GM12891 (cell line): ENCODE measurements around the gene LRRC19.

Experiments used
- DNase-seq: peaks from one replicate; pipeline ENCODE4 v3.0.0; 2011; ENCODE audit warnings: low spot score; ENCODE audit not compliant: insufficient read length
- FAIRE-seq: peaks from 2 replicates; lab custom pipeline; 2011; peaks lifted over from hg19 to GRCh38; lab: Jason Lieb, UNC
- PAX5 ChIP-seq: IDR thresholded peaks from 2 replicates; pipeline ENCODE4 v1.6.1; 2011; ENCODE audit warnings: low read length, moderate library complexity, mild to moderate bottlenecking; ENCODE audit not compliant: insufficient read depth, severe bottlenecking
- POLR2A ChIP-seq: IDR thresholded peaks from 2 replicates; pipeline ENCODE4 v1.6.1; 2011; ENCODE audit warnings: low read depth, low read length, control low read depth
- POLR2AphosphoS5 ChIP-seq: IDR thresholded peaks from 2 replicates; pipeline ENCODE4 v1.6.1; 2011; ENCODE audit warnings: low read depth, low read length, control low read depth
- POU2F2 ChIP-seq: IDR thresholded peaks from 2 replicates; pipeline ENCODE4 v1.6.1; 2011; ENCODE audit warnings: low read depth, mild to moderate bottlenecking, control low read depth, low read length, moderate library complexity
- SPI1 ChIP-seq: IDR thresholded peaks from 2 replicates; pipeline ENCODE4 v1.6.1; 2011; ENCODE audit warnings: low read depth, low read length, control low read depth
- TAF1 ChIP-seq: IDR thresholded peaks from 2 replicates; pipeline ENCODE4 v1.6.1; 2011; ENCODE audit warnings: low read depth, low read length, control low read depth

The LRRC19 gene

DNA sequence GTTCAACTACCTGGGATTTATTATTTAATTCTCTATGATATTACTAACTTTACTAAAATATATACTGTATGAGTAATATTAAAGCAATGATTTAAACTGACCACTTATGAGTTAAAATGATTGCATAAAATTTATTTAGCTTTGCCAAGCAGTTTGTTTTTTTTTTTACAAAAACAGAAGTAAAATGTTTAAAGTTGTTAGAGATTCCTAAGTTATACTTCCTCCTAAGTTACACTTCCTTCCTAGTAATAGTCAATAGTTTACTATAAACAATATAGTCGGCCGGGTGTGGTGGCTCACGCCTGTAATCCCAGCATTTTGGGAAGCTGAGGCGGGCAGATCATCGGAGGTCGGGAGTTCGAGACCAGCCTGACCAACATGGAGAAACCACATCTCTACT, 23.7 kb upstream of the LRRC19 start:
- DNase-seq (no peak), FAIRE-seq (no peak)
- TF ChIP-seq POU2F2, result no peak
- TF ChIP-seq PAX5, result no peak
- no peak for TF ChIP-seq SPI1
- no peak for TF ChIP-seq POLR2A
- no peak for TF ChIP-seq TAF1
- TF ChIP-seq POLR2AphosphoS5, result no peak

DNA sequence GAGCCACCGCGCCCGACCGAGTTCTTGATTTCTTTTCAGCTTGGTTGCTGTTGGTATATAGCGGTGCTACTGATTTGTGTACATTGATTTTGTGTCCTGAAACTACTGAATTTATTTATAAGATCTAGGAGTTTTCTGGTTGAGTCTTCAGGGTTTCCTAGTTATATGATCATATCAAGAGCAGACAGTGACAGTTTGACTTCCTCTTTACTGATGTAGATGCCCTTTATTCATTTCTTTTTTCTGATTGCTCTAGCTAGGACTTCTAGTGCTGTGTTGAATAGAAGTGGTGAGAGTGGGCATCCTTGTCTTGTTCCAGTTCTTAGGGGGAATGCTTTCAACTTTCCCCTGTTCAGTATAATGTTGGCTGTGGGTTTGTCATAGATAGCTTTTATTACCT, 17.4 kb upstream of the LRRC19 start:
- FAIRE-seq, result no peak
- no peak for DNase-seq
- no peak for TF ChIP-seq POU2F2
- no peak for TF ChIP-seq PAX5
- no peak for TF ChIP-seq POLR2A
- TF ChIP-seq TAF1, result no peak
- no peak for TF ChIP-seq SPI1
- no peak for TF ChIP-seq POLR2AphosphoS5

DNA sequence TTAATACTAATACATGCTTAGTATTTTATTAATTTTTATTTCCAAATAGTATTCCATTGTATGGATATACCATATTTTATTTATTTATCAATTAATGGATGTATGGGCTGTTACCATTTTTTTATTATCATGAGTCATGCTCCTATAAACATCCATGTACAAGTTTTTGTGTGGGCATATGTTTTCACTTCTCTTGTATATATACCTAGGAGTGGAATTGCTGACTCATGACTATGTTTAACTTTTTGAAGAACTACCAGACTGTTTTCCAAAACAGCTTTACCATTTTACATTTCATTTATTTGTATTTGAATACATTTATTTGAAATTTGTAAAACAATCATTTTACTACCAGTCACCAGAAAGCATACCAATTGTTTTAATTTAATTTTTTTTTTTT, 14.1 kb upstream of the LRRC19 start:
- FAIRE-seq, result no peak
- DNase-seq, result no peak
- no peak for TF ChIP-seq POLR2AphosphoS5
- TF ChIP-seq POLR2A, result no peak
- TF ChIP-seq POU2F2, result no peak

DNA sequence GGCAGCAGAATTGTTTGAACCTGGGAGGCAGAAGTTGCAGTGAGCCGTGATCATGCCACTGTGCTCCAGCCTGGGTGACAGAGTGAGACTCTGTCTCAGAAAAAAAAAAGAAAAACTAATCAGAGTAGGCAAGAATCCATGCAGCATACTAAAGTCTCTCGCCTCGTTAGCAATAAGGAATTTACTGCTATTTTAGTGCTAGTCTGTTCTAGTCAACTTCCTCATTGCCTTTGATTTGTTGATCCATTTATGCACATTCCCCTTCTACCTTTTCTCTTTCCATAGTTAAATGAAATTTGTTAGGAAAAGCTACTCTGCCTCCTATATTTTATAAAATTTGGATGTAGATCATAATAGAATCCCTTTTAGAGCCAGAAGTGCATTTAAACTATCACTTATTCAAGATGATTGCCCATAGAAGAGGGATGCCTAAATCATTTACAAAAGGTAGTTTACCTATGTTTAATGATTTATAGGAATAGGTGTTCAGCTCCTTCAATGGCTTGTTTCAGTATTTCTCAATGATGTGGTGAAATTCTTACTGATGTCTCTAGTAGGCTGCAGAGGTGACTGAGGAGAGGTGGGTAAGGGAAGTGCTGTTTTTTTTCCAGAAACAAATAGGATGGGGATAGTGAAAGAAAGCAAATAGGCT, 1.9 kb downstream of the LRRC19 start:
- DNase-seq, result no peak
- TF ChIP-seq PAX5 (no peak), SPI1 (no peak), TAF1 (no peak), POLR2AphosphoS5 (no peak), POLR2A (no peak), POU2F2 (no peak)
- FAIRE-seq, result no peak

DNA sequence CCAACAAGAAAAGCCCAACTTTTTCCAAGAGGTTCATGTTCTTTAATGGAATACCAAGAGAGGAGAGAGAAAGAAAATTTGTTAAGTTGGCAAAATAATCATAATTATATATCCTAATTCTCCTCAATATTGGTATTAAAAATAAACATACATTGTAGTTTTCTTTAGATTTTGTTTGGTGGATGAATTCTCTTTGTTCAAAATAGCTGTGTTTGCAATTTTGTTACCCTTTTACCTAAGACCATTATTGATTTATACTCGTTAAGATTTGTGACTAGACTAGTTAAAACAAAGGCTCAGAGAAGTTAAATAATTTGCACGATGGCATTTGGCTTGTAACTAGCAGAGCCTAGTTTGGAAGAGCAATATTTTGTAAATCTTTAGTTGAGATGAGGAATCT, 9.7 kb downstream of the LRRC19 start:
- TF ChIP-seq PAX5 (no peak), POLR2AphosphoS5 (no peak), POU2F2 (no peak)
- FAIRE-seq, result no peak
- DNase-seq, result no peak

DNA sequence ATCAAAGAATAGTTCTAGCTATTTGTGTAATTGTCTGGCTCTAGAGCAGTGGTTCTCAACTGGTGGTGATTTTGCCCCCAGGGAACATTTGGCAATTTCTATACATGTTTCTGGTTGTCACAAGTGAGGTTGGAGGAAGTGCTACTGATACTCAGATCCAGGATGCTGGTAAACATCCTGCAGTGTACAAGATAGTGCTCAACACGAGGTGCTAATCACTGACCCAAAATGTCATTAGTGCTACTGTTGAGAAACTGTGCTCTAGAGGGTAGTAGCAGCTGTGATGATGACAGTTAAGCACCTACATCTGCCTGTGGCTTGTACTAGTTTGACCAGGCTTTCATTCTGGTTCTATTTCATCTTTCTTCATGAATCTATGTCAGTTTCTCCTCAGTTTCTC, 22.1 kb downstream of the LRRC19 start:
- TF ChIP-seq POU2F2, result no peak
- no peak for TF ChIP-seq PAX5
- peak; percentile 21; the same call in 1 of the 2 replicates for TF ChIP-seq SPI1
- TF ChIP-seq POLR2AphosphoS5, result no peak
- no peak for TF ChIP-seq TAF1
- TF ChIP-seq POLR2A, result no peak
- no peak for DNase-seq
- FAIRE-seq, result peak; percentile 71

DNA sequence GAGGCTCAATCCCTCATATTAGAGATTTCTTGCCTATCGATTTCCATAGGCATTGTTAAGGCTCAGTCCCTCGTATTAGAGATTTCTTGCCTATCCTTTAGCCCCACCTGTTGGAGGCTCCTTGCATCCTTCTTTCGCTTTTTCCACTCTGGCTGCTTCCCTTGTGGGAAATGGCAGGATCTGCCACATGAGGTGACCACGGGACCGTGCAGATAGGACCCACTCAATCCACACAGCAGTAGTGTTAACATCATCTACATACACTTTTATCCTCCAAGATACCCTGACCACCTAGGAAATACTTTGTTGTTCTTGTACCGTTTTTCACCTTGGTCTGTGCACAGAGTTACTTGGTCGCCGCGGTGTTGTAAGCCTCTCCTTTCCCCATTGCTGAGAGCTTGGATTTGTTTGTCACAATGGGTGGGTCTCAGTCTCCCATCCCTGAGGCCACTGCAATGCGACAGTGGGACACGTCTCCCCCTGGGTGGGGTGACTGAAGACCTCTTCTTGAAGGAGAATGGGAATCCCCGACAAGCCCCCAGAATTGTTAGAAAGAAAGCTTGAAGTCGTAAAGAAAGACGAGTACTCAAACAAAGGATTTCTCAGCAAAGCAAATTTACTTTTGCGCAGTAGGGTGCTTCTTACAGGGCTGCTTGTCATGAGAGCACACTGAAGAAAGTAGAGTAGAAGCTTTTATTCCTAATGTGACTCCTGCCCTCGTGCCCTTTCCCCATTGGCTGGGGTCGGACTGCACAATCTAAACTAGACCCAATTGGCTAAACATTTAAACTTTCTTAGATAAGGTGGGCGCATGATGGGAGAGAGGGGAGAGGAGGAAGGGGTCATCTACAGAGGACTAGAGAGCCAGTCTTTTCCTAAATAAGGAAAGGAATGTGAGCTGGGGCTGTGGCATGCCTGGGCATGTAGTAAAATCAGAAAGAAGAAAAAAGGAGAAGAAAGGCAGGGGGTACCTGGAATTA, 29.5 kb downstream of the LRRC19 start:
- no peak for TF ChIP-seq TAF1
- no peak for TF ChIP-seq PAX5
- no peak for TF ChIP-seq POU2F2
- TF ChIP-seq SPI1, result no peak
- TF ChIP-seq POLR2A, result no peak
- TF ChIP-seq POLR2AphosphoS5, result no peak
- FAIRE-seq, result no peak
- DNase-seq, result no peak

DNA sequence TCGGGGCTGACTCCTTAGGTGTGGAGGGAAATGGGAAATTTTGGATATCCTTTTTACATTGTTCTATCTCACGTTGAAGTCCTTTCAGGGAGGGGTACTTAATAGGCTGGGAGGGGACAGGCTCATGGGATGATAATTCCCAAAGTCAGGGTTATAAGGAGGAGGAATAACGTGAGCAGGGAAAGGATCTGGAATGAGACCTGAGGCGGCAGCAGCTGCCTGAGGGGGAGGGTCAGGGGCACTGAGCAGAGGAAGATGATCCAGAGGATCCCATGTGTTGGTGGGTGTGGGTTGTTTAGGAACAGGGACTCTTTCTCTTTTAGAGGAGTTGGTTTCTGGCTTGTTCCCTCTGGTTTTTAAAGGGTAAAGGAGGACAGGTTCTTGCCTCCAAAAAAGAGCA, 30.5 kb downstream of the LRRC19 start:
- no peak for TF ChIP-seq TAF1
- TF ChIP-seq POLR2A, result no peak
- TF ChIP-seq SPI1, result no peak
- no peak for TF ChIP-seq PAX5
- TF ChIP-seq POU2F2, result no peak
- DNase-seq (no peak), FAIRE-seq (no peak)

DNA sequence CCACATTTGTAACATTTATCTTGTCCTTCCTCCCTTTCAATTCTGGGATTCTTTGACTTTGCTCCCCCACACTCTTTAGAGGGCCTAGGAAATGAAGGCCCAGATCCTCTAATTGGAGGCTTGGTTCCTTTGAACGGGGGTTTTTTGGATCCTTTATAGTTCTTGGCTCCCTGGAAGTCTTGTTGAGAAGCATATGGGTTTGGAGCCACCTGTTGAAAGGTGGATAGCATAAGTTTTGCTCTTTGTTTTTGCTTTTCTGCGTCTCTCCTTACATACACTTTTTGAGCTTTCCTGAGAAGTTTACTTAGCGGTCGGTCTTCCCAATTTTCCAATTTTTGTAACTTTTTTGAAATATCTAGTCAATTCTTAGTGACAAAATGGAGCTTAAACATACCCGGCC, 31.5 kb downstream of the LRRC19 start:
- FAIRE-seq (no peak), DNase-seq (no peak)
- TF ChIP-seq TAF1 (no peak), POLR2AphosphoS5 (no peak), SPI1 (no peak), POLR2A (no peak), PAX5 (no peak), POU2F2 (no peak)

DNA sequence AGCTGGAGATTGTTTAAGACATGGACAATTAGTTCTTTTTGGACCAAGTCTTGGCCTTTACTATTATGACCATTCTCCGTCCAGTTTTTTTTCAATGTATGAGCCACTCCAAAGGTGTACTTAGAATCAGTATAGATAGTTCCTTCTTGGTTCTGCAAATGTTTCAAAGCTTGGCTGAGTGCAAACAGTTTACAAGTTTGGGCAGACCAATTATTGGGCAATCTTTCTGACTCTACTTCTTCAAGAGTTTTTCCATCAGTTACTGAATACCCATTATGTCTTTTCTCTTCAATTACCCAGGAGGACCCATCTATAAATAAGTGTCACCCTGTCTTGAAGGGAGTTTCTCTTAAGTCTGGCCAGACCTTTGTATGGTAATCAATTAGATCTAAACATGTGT, 33.8 kb downstream of the LRRC19 start:
- DNase-seq (no peak), FAIRE-seq (no peak)
- TF ChIP-seq POLR2A (no peak), SPI1 (no peak), TAF1 (no peak), PAX5 (no peak), POLR2AphosphoS5 (no peak), POU2F2 (no peak)
